GM19035 (cell line): ENCODE measurements around the gene RPS6KA2.

Experiments
- ATAC-seq: cut with Tn5 transposase; IDR thresholded peaks from one replicate; pipeline ENCODE4 v1.9.1; 2021; ENCODE audit not compliant: unreplicated experiment

RPS6KA2 gene

DNA sequence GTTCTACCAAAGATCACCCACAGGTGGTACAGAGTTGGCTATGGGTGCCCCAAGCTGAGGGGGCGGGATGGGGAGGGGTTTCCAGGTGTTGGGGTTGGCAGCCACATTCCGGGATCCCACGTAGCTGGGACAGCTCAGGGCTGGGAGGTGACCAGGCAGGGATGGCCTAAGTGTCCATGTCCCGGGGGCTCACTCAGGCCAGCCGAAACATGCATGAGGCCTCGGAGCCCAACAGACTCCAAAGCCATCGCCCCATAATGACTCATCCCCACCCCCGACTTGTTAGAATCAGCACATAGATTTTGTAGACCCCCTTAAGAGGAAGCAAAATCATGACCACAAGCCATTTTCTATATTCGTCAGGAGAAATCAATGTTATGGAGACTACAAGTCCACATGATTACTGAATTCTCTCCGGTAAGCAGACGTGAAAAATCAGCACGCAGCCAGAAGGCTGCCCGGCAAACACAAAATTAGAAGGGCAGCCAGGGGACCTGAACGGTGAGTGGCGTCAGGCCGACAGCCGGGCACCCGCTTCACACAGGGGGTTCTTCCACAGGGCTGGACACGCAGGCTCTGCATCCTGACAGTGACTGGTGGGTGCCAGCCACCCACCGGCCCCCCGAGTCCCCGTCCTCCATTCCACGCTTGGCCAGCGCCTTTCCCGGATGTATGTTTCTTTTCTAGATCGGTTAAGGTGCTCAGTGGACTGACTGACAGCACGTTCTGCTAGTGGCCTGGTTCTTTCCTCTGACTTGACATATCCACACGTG is 121.7 kb downstream of the RPS6KA2 start:
- no peak for ATAC-seq

- no peak for ATAC-seq
These were observed 123.0 kb downstream of the RPS6KA2 start for GRCh38 chr6:166504100-166504499.

GRCh38 chr6:166503167-166503744 is 123.8 kb downstream of the RPS6KA2 start:
- ATAC-seq: no peak

DNA sequence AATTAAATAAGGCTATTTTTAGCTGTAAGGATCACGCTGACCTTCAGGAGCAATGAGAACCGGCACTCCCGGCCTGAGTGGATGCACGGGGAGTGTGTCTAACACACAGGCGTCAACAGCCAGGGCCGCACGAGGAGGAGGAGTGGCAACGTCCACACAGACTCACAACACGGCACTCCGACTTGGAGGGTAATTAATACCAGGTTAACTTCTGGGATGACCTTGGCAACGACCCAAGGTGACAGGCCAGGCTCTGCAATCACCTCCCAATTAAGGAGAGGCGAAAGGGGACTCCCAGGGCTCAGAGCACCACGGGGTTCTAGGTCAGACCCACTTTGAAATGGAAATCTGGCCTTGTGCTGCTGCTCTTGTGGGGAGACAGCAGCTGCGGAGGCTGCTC is 124.6 kb downstream of the RPS6KA2 start:
- no peak for ATAC-seq

GRCh38 chr6:166501246-166501645 is 125.8 kb downstream of the RPS6KA2 start:
- no peak for ATAC-seq

DNA sequence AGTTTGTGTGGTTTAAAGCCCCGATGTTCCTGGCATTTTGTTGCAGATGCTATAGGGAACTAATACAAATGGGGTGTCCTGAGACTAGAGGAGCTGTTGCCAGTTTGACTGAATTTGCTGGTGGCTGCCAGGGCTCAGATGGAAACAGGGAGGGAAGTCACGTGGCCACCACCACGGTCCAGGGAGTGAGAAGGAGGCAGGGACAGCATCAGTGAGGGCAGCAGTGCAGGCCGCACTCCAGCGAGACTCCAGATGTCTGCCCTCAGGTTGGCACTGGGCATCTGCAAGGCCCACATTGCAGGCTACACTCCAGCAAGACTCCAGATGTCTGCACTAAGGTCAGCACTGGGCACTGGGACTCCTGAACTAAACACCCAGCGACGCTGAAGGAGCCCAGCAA is 126.8 kb downstream of the RPS6KA2 start:
- ATAC-seq: no peak

GRCh38 chr6:166499350-166500163 is 127.5 kb downstream of the RPS6KA2 start:
- no peak for ATAC-seq

- ATAC-seq: no peak
These were observed 128.2 kb downstream of the RPS6KA2 start for GRCh38 chr6:166498661-166499349.

DNA sequence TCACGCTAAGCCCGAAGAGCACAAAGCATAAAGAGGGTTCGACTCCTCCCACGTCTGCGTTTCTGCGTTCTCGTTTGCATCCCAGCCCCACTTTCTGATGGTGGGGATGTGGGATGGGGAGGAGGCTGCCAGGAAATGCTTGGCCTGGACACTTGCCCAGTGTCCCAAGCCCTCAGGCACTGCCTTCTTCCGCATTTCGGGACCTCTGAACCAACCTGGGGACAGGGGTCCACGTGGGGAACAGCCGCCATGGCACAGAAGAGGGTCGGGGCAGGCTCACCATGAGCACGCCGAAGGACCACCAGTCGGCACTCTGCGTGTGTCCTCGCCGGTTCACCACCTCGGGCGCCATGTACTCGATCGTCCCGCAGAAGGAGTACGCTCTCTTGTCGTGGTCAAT is 128.8 kb downstream of the RPS6KA2 start:
- ATAC-seq: no peak

DNA sequence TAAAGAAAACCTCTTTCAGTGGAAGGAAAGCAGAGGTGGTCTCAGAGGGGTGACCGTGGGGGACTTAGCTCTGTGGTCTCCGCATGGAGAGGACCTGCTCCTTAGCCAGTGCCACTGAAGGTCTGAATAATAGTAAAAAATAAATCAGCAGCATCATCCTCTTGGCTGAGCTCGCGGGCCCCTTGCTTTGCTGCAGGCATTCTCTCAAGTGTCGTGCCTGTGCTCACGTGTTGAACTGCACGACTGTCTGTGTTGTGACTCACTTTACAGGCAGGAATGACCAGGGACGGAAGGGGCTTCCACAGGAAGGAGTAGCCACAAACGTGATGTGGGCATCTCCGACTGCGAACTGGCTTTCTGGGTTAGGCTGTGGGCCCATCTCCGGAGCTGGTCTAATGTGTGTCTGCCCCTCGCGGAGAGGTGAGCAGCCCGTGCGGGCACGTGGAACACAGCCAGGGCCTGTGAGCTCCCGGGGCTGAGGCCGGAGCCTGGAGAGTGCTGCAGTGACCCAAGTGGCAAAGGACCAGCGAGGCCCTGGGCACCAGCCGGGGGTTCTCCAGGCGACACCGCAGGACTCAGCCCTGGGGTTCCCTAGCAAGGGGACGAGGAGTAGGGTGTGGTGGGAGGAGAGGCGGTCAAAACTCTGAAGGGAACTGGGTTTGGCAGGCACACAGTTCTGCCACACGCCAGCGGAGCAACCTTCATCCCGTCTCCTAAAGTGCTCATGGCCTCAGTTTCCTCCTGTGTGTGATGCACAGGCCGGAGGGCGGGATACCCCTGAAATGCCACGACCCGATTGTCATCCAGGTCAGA is 129.8 kb downstream of the RPS6KA2 start:
- no peak for ATAC-seq

DNA sequence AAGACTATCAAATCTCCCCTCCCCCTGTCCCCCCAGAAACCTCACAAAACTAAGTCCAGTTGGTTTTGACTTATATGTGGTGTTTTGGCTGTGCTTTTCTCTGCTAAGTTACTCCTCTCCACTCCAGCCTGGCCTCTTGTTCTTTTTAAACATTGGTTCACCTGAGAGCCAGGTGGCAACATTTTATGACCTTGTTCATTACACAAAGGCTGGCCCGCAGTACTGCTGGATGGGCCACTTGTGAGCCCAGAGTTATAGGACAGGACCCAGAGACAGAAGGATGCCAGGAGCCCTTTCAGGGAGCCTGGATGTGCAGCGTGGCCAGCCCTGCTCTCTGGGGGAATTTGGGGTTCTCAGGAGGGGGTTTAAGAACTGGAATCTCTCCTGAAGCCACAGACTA is 130.6 kb downstream of the RPS6KA2 start:
- ATAC-seq: no peak

DNA sequence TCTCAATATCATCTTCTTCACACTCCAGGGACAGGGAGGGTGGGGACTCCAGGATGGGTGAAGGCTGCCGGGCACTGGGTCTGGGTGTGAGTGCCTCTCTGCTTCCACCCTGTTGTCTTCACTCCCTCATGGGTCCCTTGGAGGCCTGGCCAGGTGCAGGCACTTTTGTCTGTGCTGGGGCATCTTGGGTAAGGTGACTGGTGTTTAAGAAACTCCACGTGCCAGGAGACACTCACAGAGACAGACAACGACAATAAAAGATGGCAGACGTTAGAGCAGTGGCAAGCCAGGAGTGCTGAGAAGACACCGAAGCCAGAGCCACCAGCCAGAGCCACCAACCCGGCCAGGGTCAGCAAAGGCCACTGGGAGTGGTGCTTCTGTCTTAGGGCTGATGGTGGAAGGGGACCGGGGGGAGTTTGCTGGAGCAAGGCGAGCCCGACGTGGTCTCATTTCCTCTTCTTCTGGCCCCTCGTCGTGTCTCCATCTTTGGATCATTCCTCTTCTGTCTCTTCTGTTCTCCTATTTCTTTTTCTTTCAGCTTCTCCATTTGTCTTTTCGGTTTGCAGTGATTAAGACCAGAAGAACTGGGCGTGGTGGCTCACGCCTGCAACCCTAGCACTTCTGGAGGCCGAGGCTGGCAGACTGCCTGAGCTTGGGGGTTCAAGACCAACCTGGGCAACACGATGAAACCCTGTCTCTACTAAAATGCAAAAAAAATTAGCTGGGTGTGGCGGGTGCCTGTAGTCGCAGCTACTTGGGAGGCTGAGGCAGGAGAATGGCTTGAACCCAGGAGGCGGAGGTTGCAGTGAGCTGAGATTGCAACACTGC is 131.3 kb downstream of the RPS6KA2 start:
- no peak for ATAC-seq

- no peak for ATAC-seq
These were observed 132.1 kb downstream of the RPS6KA2 start for GRCh38 chr6:166494757-166495486.

DNA sequence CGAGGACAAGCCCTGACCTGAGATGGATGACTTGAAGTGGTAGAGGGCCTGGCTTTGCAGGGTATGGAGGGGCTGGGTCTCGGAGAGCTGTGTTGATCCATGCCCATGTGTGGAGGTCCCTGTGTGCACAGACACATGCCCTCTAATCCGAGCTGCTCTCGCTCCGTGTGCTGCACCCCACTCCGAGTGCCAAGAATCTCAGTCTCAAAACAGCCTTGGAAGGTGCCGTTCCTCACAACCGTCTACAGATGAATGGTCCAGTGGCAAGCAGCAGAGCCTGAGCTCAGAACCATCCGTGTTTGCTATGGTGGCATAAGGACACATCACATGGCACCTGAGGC is 133.0 kb downstream of the RPS6KA2 start:
- no peak for ATAC-seq

DNA sequence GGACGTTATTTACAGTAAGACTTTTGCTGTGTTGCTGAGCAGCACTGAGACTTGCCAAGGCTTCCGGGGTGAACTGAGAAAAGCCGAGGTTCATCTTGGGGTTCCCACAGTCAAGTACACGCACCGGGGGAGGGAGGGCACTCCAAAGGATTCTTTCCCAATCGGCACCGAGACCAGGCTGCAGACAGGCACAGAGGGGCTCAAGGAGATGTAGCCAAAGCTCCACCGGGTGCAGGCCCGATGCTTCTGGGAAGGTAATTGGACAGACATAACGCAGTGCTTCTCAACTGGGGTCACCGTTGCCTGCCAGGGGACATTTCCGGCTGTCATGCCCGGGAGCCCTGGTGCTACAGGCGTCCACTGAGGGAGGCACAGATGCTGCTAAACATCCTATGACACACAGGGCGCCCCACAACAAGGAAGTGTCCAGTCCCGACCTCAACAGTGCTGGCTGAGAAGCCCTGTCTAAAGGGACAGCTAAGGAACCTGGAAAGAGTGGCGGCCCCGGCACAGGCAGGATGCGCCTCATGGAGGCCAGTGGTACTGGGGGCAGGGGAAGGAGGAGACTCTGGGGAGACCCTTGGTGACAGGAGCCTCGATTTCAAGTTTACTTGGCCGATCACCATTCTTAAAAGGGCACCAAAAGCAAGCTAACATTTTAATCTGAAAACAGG is 133.5 kb downstream of the RPS6KA2 start:
- no peak for ATAC-seq

DNA sequence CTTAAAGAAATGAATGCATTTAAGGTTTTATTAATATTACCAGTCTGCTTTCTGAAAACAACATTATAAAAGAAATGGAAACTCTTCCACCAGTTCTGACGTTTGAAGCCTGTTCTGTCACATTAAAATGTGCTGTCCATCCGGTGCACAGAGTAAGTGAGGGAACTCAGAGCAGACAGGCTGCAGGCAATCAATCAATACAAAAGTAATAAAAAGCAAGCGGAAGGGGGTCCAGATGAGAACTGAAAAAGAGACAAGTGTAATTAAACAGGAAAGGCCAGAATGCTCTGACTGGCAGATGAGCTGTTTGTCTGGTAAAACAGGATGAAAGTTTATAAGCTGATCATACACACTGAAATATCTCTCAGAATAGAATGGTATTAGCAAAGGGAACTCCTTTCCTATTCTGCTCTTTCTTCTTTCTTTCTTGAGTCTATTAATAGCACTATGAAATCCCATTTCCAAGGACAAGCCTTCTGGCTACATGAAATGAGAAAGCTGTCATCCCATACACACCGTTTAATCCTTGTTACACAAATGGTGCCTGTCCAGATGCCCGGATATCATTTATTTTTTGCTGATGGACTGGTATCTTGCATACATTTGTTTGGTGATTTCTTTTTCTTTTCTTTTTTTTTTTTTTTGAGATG is 134.8 kb downstream of the RPS6KA2 start:
- ATAC-seq: no peak

GRCh38 chr6:166490671-166491500 is 136.2 kb downstream of the RPS6KA2 start:
- ATAC-seq: no peak
